A549 (cell line): ENCODE measurements around the gene FUZ. TPM values are rescaled to one million over a fixed set of nuclear protein-coding genes. Genes with fewer than 3 reads are reported as not detected.
A peak's percentile ranks its signal among the peaks of the same experiment; 100 is the strongest.

ENCODE experiments used
- ATAC-seq, 2 experiments: fragments of 200-7000 bp in 1 of 2; fragments of >200 bp in 1 of 2; cut with Nextera tagmentation in 1 of 2; cut with Tn5 transposase in 1 of 2; 3 replicates each; pipeline versions ENCODE4 v1.8.0 to v1.9.1; 2018 to 2020; ENCODE audit warnings: mild to moderate bottlenecking in 1 of 2, moderate library complexity in 1 of 2
- CTCF ChIA-PET: fragments of 300-600 bp; sonication (Branson Sonifier 250); formaldehyde crosslinking; extraction: SDS; loops from one replicate; lab custom pipeline; 2021; ENCODE audit warnings: antibody characterized with exemption, inconsistent platforms; lab: Yijun Ruan, JAX
- POLR2A ChIA-PET: fragments of 350-600 bp; formaldehyde crosslinking; extraction: SDS; loops from one replicate; lab custom pipeline; 2021; ENCODE audit warnings: antibody characterized with exemption, inconsistent platforms; lab: Yijun Ruan, JAX
- DNase-seq, 2 experiments: peaks; one replicate each; pipeline versions ENCODE4 v3.0.0 to v3.0.0-alpha.2; 2011 to 2016; ENCODE audit warnings: low read depth in 1 of 2, low spot score in 1 of 2
- FAIRE-seq: peaks from 2 replicates; lab custom pipeline; 2011; peaks lifted over from hg19 to GRCh38; lab: Jason Lieb, UNC
- H3K27ac ChIP-seq, 2 experiments: fragments of >200 bp; sonication (Bioruptor Twin); formaldehyde crosslinking; 3 replicates each; pipeline ENCODE4 v1.5.1; 2016 to 2017
- H3K4me1 ChIP-seq: fragments of >200 bp; sonication (Bioruptor Twin); formaldehyde crosslinking; 3 replicates; pipeline ENCODE4 v1.6.1; 2016
- H3K4me2 ChIP-seq: fragments of >200 bp; sonication (Bioruptor Twin); formaldehyde crosslinking; 3 replicates; pipeline ENCODE4 v1.6.1; 2016
- H3K4me3 ChIP-seq: fragments of >200 bp; sonication (Bioruptor Twin); formaldehyde crosslinking; 3 replicates; pipeline ENCODE4 v1.5.1; 2016
- H3K9me3 ChIP-seq: fragments of >200 bp; sonication (Bioruptor Twin); formaldehyde crosslinking; 3 replicates; pipeline ENCODE4 v1.6.1; 2016
- CHD2 ChIP-seq: fragments of 150-350 bp; IDR thresholded peaks from 2 replicates; pipeline ENCODE4 v1.6.1; 2014; ENCODE audit warnings: low read length; ENCODE audit not compliant: partially characterized antibody
- HOXB5 ChIP-seq: fragments of 250-450 bp; sonication (Bioruptor Pico); IDR thresholded peaks from 2 replicates; pipeline ENCODE4 v1.5.0; 2020; ENCODE audit warnings: mild to moderate bottlenecking, moderate library complexity
- JUN ChIP-seq, 2 experiments: fragments of >200 bp; sonication (Bioruptor Twin); formaldehyde crosslinking; IDR thresholded peaks; 2 replicates in 1 of 2; 3 replicates in 1 of 2; pipeline ENCODE4 v1.6.1; 2016 to 2017
- JUNB ChIP-seq: fragments of >200 bp; sonication (Bioruptor Twin); formaldehyde crosslinking; IDR thresholded peaks from 2 replicates; pipeline ENCODE4 v1.6.1; 2016
- KDM1A ChIP-seq: fragments of 200-600 bp; sonication (generic); IDR thresholded peaks from 2 replicates; pipeline ENCODE4 v1.6.1; 2016; ENCODE audit warnings: low read depth, mild to moderate bottlenecking
- MAFK ChIP-seq: fragments of 450-650 bp; IDR thresholded peaks from 2 replicates; pipeline ENCODE4 v1.6.1; 2014; ENCODE audit not compliant: partially characterized antibody
- NFE2L2 ChIP-seq: fragments of 150-350 bp; conservative IDR thresholded peaks from 2 replicates; pipeline ENCODE4 v1.6.1; 2014; ENCODE audit warnings: low read length
- POLR2A ChIP-seq: IDR thresholded peaks from 2 replicates; pipeline ENCODE4 v1.6.1; 2012; ENCODE audit warnings: mild to moderate bottlenecking, low read length
- POLR2AphosphoS2 ChIP-seq: conservative IDR thresholded peaks from 2 replicates; pipeline ENCODE4 v1.6.1; 2012; ENCODE audit warnings: low read length, improper control_type of control experiment, inconsistent platforms
- SREBF2 ChIP-seq: fragments of 450-650 bp; IDR thresholded peaks from 2 replicates; pipeline ENCODE4 v1.6.1; 2014; ENCODE audit warnings: mild to moderate bottlenecking, moderate library complexity
- ZNF302 ChIP-seq: fragments of 250-450 bp; sonication (Bioruptor Pico); IDR thresholded peaks from 2 replicates; pipeline ENCODE4 v1.9.0; 2021; ENCODE audit warnings: inconsistent platforms, mild to moderate bottlenecking, moderate library complexity
- WGBS: methylation state at CpG from one replicate; pipeline ENCODE4 v1.1.6; 2017; ENCODE audit errors: missing lambda C conversion rate; 5-methylcytosine and 5-hydroxymethylcytosine counted together
- polyA plus RNA-seq, 4 experiments: library from polyadenylated mRNA; depleted of rRNA in 3 of 4; stranded (reverse); fragments of >200 nt; fragmentation: RNase III in 1 of 4; extraction: RNeasy Plus Mini Kit Qiagen cat#74134 plus additional on column Dnase treatment in 1 of 4; gene quantifications; 2 replicates in 3 of 4; 3 replicates in 1 of 4; pipeline ENCODE4 v1.2.3, GENCODE V29; 2011 to 2017
- TF ChIP-seq, protein P1 (sequence below): IDR thresholded peaks from 2 replicates; pipeline ENCODE4 v1.6.1; 2012
- TF ChIP-seq, protein P2 (sequence below): IDR thresholded peaks from 2 replicates; pipeline ENCODE4 v1.6.1; 2012; ENCODE audit warnings: low read depth, borderline replicate concordance
- TF ChIP-seq, protein P3 (sequence below): fragments of >200 bp; sonication (Bioruptor Twin); formaldehyde crosslinking; IDR thresholded peaks from 3 replicates; pipeline ENCODE4 v1.6.1; 2016
- TF ChIP-seq, protein P4 (sequence below): IDR thresholded peaks from 2 replicates; pipeline ENCODE4 v1.6.1; 2012
- TF ChIP-seq, protein P5 (sequence below): fragments of 200-600 bp; sonication (generic); IDR thresholded peaks from 2 replicates; pipeline ENCODE4 v1.6.1; 2016; ENCODE audit warnings: antibody characterized with exemption, mild to moderate bottlenecking, moderate library complexity
- TF ChIP-seq, protein P6 (sequence below): fragments of 150-350 bp; IDR thresholded peaks from 2 replicates; pipeline ENCODE4 v1.6.1; 2014; ENCODE audit warnings: low read depth, mild to moderate bottlenecking, low read length

Gene FUZ
- polyA plus RNA-seq, 2 of the 4 experiments (the other 2 are of a cell fraction) = 12.5 to 21.7 TPM

DNA sequence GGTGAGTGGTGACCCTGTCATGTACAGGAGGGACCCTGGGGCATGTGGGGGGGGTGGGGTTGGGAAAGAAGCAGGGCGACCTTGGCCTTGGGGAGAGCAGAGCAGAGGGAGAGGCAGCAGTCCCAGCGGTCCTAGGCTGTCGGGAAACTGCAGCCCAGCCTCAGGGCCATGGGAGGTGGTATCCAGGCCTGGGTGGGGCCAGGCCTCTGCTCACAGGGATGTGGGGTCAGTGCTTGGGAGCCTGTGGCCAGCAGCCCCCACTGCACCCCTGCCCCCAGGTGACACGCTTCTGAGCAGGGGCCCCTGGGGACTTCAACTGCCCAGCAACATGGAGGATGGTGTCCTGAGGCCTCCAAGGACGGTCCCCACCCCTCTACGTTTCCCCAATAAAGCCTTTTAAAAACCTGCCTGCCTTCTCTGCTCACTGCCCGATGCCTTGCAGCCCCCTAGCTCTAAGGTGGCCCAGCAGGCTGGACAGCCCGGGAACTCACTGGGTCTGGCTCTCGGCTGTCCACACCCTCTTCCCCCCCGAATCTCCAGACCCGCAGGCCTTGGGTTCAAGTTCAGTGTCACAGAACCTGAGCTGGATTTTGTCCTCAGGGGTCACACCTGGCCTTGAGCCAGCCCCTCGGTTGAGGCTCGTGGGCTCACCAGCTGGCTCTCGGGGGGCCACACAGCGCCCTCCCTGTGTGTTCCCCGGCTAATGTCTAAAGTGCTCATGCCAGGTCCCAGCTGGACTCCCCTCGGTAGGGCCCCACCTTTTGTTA lies 47.4 kb upstream of the FUZ start:
- TF ChIP-seq CHD2 (peak; percentile 4), SREBF2 (no peak)
- ATAC-seq (no peak), FAIRE-seq (no peak), DNase-seq (no peak)
- ChIA-PET POLR2A (interaction anchor here (1.5 kb wide), 1 partner anchor 10 kb away, joined by 4 read pairs; no protein-coding TSS in a partner anchor), CTCF (interaction anchor here (0.7 kb wide), 1 partner anchor 12 kb away, joined by 3 read pairs; no protein-coding TSS in a partner anchor)
- peaks cover 37% of the 10 kb centered on the region for H3K4me1 ChIP-seq
- H3K4me2 ChIP-seq = no peak overlapping the region
- no peaks in the 10 kb centered on the region for H3K9me3 ChIP-seq
- peak overlapping the region in 1 of 2 experiments; percentile 8; a peak in 1 of 6 replicates for H3K27ac ChIP-seq
- WGBS = 70% methylated on average over 16 of the region's 17 CpGs
- no peak overlapping the region for H3K4me3 ChIP-seq

DNA sequence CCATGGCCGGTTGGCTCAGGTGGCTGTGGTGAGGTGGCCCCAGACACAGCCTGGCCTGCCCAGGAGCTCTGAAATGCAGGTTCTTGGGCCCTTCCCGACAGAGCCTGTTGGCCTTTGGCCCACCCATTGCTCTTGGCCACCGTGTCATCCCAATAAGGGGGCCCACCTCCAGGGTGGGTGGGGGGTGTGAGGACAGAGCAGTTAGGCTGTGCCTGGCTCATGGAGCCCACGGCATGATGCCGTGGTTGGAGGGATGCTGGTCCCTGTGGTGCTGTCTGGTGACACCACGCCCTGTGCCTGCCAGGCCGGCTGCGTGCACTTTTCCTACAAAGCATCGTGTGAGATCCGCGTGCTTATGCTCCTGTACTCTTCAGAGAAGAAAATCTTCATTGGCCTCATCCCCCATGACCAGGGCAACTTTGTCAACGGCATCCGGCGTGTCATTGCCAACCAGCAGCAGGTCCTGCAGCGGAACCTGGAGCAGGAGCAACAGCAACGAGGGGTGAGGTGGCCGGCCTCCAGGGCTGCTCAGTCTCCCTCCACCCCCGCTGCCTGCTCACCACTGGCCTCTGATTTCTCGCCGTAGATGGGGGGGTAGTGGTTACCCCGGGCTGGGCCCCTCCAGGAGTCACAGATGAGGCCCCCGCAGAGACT lies 46.7 kb upstream of the FUZ start:
- peaks cover 32% of the 10 kb centered on the region for H3K4me1 ChIP-seq
- WGBS = 87% methylated on average over 20 of the region's 22 CpGs
- TF ChIP-seq, protein P1, sequence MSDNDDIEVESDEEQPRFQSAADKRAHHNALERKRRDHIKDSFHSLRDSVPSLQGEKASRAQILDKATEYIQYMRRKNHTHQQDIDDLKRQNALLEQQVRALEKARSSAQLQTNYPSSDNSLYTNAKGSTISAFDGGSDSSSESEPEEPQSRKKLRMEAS = peak; percentile 41; the same call in 1 of the 2 replicates
- TF ChIP-seq, protein P2, sequence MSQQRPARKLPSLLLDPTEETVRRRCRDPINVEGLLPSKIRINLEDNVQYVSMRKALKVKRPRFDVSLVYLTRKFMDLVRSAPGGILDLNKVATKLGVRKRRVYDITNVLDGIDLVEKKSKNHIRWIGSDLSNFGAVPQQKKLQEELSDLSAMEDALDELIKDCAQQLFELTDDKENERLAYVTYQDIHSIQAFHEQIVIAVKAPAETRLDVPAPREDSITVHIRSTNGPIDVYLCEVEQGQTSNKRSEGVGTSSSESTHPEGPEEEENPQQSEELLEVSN = no peak
- TF ChIP-seq ZNF302 (CRISPR knock-in tag) (no peak), POLR2AphosphoS2 (0 out of 2 replicates have a peak, but pooled peaks have one; percentile 43)
- TF ChIP-seq, protein P3, sequence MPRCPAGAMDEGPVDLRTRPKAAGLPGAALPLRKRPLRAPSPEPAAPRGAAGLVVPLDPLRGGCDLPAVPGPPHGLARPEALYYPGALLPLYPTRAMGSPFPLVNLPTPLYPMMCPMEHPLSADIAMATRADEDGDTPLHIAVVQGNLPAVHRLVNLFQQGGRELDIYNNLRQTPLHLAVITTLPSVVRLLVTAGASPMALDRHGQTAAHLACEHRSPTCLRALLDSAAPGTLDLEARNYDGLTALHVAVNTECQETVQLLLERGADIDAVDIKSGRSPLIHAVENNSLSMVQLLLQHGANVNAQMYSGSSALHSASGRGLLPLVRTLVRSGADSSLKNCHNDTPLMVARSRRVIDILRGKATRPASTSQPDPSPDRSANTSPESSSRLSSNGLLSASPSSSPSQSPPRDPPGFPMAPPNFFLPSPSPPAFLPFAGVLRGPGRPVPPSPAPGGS = 0 out of 3 replicates have a peak, but pooled peaks have one; percentile 17
- ChIA-PET CTCF (no interaction called here), POLR2A (interaction anchor here (0.7 to 1.8 kb wide), 2 partner anchors 7 to 172 kb away, joined by 4 to 7 read pairs; partner anchors contain the start of gene PNKP)
- peak overlapping the region in 1 of 2 experiments; percentile 36; a peak in 2 of 6 replicates for H3K27ac ChIP-seq
- H3K9me3 ChIP-seq = no peaks in the 10 kb centered on the region
- no peak overlapping the region for H3K4me2 ChIP-seq
- no peak for FAIRE-seq
- no peak for DNase-seq
- no peak for ATAC-seq
- H3K4me3 ChIP-seq = no peak overlapping the region

DNA sequence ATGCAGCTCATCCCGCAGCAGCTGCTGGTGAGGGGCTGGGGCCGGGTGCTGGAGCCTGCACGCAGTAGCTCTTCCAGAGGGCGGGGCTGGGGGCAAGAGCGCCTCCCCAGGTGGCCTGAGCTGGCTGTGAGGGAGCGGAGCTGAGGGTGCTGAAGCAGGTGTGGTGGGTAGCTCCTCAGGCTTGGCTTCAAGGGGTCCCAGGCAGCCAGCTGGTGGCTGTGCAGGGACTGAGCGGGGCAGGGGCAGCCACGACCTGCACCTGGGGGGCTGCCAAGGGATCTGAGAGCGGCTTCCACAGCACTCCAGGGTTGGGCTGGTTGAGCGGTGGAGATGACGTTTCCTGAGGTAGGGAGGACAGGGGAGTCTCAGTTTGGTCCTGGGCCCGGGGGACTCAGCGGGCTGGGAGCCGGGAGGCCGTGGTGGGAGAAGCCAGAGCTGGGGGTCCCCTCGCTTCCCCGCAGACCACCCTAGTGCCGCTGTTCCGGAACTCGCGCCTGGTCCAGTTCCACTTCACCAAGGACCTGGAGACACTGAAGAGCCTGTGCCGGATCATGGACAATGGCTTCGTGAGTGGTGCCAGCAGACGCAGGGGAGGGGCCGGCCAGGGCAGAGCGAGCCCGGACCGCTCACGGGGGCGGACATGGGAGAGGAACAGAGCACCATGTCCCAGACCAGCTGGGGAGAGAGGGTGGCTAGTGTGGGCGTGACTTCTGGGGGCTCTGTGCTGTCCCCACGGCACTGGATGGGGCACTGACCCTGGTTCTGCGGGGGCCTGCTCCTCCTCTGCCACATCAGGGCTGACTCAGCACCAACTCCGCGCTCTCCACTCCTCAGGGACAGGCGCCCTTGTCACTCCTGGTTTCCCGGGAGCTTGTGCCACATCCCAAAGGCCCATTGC lies 45.2 kb upstream of the FUZ start:
- H3K4me3 ChIP-seq = no peak overlapping the region
- ATAC-seq (peak; percentile 5 to 6; a peak in 4 of 6 replicates), DNase-seq (no peak), FAIRE-seq (no peak)
- H3K9me3 ChIP-seq = no peaks in the 10 kb centered on the region
- H3K4me2 ChIP-seq = no peak overlapping the region
- ChIA-PET POLR2A (interaction anchor here (0.6 to 2.7 kb wide), 4 partner anchors 9 to 166 kb away, joined by 7 to 9 read pairs (median 7); partner anchors contain the start of genes AKT1S1 and PNKP), CTCF (interaction anchor here (0.6 to 1.4 kb wide), 3 partner anchors 25 to 355 kb away, joined by 3 to 4 read pairs (median 4); no protein-coding TSS in a partner anchor)
- H3K4me1 ChIP-seq = peaks cover 32% of the 10 kb centered on the region
- 88% methylated on average over 36 of the region's 37 CpGs for WGBS
- H3K27ac ChIP-seq = peak overlapping the region in 1 of 2 experiments; percentile 36; a peak in 3 of 6 replicates
- TF ChIP-seq HOXB5 (CRISPR knock-in tag) (no peak), JUN (IDR thresholded peaks at IDR 0.05) (peak in 1 of 2 experiments; percentile 15; a peak in 3 of 5 replicates), MAFK (peak; percentile 75), JUNB (no peak), POLR2A (peak; percentile 13; the same call in 1 of the 2 replicates), KDM1A (no peak), NFE2L2 (no peak)
- TF ChIP-seq, protein P4, sequence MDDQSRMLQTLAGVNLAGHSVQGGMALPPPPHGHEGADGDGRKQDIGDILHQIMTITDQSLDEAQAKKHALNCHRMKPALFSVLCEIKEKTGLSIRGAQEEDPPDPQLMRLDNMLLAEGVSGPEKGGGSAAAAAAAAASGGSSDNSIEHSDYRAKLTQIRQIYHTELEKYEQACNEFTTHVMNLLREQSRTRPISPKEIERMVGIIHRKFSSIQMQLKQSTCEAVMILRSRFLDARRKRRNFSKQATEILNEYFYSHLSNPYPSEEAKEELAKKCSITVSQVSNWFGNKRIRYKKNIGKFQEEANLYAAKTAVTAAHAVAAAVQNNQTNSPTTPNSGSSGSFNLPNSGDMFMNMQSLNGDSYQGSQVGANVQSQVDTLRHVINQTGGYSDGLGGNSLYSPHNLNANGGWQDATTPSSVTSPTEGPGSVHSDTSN = peak; percentile 18
- TF ChIP-seq, protein P1 = 0 out of 2 replicates have a peak, but pooled peaks have one; percentile 7
- TF ChIP-seq, protein P5, sequence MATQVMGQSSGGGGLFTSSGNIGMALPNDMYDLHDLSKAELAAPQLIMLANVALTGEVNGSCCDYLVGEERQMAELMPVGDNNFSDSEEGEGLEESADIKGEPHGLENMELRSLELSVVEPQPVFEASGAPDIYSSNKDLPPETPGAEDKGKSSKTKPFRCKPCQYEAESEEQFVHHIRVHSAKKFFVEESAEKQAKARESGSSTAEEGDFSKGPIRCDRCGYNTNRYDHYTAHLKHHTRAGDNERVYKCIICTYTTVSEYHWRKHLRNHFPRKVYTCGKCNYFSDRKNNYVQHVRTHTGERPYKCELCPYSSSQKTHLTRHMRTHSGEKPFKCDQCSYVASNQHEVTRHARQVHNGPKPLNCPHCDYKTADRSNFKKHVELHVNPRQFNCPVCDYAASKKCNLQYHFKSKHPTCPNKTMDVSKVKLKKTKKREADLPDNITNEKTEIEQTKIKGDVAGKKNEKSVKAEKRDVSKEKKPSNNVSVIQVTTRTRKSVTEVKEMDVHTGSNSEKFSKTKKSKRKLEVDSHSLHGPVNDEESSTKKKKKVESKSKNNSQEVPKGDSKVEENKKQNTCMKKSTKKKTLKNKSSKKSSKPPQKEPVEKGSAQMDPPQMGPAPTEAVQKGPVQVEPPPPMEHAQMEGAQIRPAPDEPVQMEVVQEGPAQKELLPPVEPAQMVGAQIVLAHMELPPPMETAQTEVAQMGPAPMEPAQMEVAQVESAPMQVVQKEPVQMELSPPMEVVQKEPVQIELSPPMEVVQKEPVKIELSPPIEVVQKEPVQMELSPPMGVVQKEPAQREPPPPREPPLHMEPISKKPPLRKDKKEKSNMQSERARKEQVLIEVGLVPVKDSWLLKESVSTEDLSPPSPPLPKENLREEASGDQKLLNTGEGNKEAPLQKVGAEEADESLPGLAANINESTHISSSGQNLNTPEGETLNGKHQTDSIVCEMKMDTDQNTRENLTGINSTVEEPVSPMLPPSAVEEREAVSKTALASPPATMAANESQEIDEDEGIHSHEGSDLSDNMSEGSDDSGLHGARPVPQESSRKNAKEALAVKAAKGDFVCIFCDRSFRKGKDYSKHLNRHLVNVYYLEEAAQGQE = no peak
- TF ChIP-seq, protein P3 = peak; percentile 18; the same call in 1 of the 3 replicates
- TF ChIP-seq, protein P6, sequence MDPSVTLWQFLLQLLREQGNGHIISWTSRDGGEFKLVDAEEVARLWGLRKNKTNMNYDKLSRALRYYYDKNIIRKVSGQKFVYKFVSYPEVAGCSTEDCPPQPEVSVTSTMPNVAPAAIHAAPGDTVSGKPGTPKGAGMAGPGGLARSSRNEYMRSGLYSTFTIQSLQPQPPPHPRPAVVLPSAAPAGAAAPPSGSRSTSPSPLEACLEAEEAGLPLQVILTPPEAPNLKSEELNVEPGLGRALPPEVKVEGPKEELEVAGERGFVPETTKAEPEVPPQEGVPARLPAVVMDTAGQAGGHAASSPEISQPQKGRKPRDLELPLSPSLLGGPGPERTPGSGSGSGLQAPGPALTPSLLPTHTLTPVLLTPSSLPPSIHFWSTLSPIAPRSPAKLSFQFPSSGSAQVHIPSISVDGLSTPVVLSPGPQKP = no peak
